LHCN-M2 (cell line): ENCODE measurements around the gene SDK1. TPM values are rescaled to one million over a fixed set of nuclear protein-coding genes. Genes with fewer than 3 reads are reported as not detected.

Experiments
- DNase-seq: peaks from one replicate; pipeline ENCODE4 v3.0.0-alpha.2; 2012; ENCODE audit warnings: low read depth
- total RNA-seq: library from RNA; depleted of rRNA; stranded (reverse); fragments of >200 nt; gene quantifications from 2 replicates; pipeline ENCODE4 v1.2.3, GENCODE V29; 2014

Gene SDK1
- total RNA-seq, 1 experiment from 2014 or later: 8.3 TPM

DNA sequence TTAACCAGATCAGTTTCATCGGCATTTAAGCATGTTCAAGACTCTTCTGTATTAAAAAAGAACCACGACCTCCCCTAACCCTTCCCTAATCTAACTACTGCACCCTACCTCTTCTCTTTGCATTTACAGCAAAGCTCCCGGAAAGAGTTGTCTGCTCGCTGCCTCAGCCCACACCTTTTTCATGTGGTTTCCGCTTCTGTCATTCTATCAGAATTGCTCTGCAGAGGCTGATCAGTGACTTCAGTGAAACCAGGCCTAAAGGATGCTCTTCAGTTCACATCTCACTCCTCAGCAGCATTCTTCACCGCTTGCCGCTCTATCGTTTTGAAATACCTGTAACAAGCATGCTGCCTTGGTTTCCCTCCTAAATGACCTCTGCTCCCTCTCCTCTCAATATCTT is 160.9 kb downstream of the SDK1 start:
- DNase-seq: no peak

DNA sequence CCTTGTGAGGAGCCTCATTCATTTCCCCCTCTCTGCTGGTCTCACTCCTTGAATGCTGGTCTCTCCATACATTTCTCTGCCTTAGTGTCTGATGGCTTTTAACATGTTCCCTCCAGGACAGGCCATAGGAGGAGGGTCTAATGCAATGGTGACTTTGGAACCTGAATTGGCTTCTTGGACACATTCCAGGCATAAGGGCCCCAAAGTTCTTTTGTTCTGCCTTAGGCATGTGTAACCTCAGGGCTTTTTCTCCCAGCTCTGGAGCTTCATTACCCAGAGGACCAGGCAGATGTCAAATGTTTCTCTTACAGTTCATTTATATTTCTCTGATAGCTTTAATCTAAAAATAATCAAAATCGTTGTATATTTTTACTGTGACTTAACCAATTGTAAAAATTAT is 162.6 kb downstream of the SDK1 start:
- no peak for DNase-seq

DNA sequence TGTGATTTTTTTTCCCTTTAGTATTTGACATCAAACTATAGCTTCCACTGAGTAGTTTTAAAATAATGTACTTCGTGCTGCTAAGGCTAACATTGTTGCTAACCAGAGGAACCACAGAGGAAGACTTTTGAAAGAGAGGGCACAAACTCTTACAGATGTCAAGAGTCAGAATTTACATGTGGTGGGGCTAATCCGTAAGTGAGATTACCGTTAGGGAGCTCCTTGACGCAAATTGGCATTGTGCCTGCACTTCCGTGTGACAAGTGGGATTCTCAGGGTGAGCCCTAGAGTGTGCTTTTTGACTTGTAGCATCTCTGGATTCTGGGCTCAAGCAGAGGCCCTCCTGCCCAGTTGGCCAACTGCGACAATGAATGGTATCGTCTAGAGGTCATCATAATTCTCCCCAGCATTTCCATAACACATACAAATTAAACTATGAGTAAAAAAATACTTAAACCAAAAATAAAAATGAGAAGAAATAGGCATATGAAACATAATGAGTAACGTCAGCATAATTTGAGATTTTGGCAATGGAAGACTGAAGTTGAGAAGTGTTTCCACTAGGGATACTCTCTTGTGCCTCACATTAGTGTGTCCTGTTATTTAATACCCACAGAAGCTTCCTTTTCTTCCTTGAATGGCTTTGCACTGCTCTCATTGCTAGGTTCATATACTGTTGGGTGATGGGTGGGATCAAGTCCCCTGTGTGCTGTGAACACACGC is 164.0 kb downstream of the SDK1 start:
- no peak for DNase-seq

DNA sequence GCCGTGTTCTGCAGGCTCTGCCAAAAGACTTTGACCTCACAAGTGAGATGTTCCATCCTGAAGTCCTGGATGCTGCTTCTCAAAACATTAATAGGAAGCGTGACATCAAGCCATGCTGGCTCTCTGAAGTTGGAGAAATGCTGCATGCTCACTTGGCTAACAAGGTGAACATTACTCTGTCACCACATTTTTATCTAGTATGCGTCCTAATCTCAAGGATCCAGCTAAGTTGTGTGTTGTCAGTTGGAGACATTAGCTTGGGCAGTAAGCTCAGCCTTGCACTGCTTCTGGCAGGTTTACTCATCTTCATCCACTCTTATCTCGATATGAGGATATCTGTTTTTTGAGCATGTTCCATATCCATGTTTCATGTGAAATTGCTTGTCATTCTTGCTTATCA is 165.2 kb downstream of the SDK1 start:
- DNase-seq: no peak

DNA sequence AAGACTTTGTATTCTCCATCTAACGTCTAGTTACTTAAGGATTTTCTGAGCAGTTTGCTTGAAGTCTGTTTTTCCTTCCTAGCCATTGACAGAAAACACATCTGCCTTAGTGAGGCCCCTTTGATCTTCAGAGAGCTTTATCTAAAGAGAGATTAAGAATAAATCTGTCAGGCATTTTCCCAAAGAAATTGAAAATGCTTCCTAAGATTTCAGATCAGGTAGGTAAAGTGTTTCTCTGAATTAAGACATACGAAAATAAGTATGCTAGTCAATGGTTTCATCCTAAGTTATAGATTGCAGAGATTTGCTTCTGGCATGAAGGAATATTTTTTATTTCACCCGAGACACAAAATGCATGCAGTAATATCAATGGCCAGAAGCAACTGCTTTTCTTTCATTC is 168.6 kb downstream of the SDK1 start:
- DNase-seq: no peak

DNA sequence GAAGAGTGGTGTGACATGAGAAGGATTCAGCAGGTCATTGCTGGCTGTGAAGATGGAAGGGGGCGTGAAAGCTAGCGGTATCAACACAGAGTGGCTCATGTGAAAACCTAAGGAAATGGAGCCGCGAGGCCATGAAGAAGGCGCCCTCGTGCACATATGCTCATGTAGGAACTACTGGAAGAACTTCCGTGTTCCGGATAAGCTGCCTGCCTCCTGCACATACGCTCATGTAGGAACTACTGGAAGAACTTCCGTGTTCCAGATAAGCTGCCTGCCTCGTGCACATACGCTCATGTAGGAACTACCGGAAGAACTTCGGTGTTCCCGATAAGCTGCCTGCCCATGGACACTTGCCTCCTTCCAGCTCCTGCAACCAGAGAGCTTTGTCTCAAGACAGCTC is 179.1 kb downstream of the SDK1 start:
- no peak for DNase-seq

DNA sequence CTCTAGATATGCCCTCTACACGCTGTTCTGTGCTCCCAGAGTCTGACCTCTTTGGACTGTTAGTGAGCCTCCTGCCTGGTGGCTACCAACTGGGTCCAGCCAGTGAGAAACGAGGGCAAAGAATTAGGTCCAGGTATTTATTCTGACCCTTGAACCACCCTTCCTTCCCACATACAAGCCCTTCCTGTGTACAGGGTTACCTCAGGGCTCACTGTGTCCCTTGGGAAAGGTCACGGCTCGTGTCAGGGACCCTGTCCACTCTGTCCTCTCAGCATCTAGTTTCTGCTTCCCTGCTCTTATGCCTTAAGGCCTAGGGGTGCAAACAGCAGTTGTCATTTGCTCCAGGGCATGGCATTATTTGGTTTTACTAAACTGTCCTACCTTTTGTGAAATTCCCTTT is 180.4 kb downstream of the SDK1 start:
- DNase-seq: no peak

DNA sequence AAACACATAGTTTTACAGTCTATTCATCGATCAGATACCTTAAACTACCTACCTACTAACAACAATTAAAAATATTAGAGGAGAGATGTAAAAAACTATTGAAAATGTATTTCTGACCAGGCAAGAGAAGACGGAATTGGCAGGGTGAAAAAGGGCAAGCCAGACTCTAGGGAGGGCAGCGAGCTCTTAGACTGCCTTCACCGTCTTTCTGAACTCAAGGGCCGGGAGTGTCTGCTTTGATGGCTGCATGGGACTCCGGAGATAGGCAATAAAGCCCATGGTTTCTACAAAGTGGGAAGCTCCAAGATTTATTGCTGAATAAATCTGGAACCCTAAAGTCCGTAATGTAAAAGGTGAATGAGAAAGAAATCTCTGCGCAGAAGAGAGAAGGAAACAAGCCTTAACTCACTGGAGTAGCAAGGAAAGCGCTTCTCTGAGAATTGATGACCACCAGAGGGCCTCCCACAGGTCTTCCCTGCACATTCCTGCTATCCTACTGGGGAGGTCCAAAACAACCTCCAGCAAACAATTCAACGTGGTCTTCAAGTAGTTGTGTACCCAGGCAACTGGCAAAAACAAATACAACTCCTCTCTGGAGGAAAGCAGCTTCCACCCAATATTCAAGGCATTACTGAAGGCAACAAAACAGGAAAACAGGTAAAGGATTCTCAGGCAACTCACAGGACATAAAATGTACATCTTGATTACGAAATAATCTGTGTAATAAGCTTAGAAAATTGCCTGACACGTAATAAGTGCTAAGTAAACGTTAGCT is 181.3 kb downstream of the SDK1 start:
- peak; percentile 72 for DNase-seq

DNA sequence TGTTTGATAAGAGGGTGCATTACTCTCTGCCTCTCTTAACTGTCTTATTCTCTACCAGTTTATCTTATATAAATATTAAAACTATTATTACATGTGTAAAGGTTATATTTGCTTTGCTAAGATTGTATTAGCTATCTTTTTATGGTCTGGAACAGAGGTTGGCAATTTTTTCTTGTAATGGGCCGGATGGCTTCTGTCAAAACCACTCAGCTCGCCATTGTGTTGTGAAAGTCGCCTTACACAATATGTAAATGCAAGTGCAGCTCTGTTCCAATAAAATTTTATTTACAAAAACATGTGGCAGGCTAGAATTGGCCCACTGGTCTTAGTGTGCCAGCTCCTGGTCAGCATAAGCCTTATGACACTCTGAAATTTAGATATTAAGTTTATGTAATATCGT is 185.8 kb downstream of the SDK1 start:
- DNase-seq: no peak

DNA sequence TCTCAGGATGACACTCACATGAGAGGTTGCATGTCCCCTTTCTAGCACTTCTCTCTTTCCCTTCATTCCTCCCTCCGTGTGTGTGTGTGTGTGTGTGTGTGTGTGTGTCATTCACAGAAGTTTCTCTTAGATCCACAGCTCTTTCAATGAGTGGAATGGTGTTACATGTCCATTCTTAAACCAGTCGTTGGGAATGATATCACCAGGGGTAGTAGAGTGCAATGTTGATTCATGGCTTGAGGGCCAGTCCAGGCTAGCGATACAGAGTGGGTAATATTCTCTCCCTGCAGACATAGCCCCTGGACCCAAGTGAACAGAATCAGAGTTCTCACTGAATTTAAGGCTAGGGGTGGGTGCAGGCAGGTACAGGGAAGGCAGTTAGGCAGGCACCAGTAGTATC is 187.8 kb downstream of the SDK1 start:
- DNase-seq: peak; percentile 8

DNA sequence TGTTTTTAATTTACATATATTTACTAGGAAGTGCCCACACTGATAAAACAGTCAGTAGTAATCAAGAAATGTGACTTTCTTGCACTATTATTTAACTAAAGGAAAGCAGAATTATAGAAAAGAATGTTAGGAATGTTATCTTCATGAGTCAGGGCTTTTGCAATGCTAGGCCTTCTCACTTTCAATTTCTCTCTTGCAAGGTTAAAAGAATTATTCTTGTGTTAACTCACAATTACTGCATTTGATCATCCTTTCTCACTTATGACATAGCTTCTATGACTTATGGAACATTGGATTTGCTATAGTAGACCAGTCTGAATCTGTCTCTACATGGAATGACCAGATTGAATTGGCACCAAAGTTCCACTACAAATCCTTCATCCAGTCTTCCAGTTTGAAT is 192.4 kb downstream of the SDK1 start:
- DNase-seq: peak; percentile 73

DNA sequence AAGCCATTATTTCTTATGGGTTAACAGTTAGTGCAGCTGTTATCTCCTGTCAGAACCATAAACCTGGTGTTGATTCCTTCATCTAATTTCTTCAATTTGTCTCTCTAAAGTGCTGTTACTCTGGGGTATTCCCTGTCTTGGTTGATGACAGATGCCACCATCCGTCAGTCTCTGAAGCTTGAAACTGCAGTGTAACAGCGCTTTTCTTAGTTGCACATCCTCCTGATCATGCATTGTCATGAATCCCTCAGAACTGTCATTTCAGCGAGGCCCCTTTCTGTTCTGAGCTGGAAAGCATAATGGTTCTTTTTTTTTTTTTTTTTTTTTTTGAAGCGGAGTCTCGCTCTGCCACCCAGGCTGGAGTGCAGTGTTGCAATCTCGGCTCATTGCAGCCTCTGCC is 193.9 kb downstream of the SDK1 start:
- DNase-seq: peak; percentile 67

DNA sequence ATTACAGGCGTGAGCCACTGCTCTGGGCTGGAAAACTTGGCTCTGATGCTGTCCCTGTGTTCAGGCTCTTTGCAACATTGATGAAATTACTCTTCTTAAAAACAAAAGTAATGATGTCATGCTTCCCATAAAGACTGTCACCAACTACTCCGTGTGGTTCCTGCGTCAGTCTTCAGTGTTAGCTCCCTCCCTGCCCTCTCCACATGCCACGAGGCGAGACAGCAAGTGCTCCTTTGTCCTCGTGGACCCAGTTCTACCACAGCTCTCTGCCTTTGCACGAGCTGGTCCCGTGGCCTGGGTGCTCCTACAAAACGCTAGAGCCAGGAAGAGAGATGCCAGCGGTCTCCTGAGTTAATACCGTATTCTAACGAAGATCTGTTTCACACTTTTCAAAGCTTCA is 194.5 kb downstream of the SDK1 start:
- DNase-seq: no peak

DNA sequence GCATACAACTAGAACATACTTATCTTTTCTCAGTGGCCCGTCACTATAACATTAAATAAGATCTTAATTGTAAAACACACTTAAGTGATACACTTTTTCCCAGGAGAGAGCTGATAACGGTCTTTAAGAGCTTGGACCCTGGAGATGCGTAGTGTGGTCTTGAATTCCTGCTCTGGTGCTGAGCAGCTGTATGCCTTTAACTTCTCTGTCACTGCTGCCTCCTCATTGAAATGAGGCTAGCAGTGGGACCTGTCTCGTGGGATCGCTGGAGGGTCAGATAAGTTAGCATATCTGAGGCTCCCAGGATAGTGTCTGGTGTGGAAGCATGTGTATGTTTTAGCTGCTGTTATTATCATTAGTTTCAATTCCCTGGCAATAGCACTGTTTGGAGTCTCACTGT is 194.9 kb downstream of the SDK1 start:
- DNase-seq: no peak

DNA sequence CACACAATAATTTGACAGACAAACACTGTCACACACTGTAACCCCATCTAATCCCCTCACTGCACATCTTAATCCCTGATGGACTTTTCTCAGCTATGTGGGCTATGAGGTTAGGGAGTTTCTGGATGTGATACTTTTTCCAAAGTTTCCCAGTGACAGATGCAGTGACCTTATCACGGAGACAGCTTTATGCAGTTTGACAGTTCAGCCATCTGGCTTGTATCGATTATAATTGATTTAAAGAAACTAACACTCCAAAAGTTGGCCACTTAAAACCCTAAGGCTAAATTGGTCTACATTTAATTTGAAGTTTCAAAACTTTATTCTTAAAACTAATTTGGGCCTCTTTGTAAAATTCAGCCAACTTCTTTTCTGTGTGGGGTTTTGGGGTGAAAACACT is 196.7 kb downstream of the SDK1 start:
- DNase-seq: no peak

DNA sequence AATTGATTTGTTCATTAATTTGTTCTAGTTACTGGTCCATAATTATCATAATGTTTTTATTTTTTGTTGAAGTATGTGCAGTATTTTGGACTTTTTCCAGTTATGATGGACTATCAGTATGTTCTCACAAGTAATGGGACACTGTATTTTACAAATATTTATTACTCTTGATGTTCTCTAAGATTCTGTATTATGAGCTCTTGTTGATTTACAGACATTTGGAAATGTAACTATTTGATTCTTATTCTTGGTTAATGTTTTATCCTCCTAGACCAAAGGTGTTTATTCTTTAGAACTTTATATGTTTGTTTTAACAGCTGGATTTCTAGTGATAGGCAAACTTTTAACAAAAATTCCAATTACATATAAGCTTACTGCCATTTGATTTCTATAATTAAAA is 200.6 kb downstream of the SDK1 start:
- DNase-seq: no peak

DNA sequence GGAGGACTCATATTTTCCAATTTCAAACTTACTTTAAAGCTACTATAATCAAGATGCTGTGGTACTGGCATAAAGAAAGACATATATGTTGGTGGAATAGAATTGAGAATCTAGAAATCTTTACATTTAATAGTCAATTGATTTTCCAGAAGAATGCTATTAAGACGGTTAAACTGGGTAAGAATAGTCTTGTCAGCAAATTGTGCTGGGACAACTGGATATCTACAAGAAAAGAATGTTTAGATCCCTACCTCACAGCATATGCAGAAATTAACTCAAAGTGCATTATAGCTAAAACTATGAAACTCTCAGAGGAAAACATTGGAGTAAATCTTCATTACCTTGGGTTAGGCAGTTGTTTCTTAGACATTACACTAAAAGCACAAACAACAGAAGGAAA is 203.3 kb downstream of the SDK1 start:
- DNase-seq: no peak

DNA sequence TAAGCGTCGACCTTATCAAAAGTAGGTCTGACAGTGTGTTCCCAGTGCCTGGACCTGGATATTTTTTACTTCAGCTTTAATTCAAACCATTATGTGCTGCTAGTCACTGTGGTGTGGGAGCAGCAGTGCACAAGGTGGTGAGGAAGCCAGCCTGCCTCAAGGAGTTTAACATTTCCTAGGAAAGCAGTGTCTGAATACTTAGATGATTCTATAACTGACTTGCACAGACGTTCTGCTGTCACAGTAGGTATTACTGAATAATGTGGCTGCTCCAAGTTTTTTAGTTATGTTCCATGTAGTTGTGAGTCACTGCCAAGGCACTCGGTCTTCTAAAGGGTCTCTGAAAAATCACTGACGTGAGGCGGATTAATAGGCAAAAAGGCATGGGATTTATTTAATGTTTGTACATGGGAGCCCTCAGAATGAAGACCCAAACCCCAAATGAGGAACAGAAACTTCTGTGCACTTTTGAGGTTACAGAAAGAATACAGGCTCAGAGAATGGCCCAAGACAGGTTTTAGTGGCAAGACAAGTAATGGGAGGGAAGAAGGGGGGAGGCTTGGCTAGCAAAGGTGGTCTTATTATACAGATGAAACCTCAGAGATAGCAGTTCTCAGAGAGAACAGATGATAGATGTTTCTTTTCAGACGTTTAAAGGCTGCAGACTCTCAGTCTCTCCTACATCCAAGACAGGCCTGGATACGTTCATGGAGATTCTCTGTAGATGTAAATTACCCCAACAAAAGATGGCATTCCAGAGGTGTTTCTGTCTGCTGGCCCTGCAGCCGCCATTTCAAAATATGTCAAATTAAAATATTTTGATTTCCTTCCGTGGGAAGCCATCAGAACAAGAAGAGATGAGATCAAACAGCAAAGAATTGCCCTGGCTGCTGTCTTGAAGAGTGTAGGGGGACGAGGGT is 209.3 kb downstream of the SDK1 start:
- DNase-seq: peak; percentile 20

DNA sequence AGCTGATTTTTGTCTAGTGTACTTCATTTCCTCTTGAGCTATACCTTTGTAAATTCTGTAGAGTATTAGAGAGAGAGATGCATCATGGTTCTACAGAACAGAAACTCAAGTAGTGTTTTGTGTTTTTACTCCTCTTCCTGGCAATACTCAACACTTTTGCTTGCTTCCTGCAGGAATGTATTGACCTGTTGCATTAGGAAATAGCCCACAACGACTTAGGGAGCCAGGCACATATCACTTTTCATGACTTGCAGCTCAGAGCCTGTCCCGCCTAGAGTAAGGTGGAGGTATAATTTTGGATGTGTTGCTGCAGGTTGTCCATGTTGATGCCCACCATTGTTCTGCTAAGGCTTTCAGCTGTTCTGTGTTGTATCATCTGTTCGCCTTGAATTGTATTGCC is 216.3 kb downstream of the SDK1 start:
- no peak for DNase-seq

DNA sequence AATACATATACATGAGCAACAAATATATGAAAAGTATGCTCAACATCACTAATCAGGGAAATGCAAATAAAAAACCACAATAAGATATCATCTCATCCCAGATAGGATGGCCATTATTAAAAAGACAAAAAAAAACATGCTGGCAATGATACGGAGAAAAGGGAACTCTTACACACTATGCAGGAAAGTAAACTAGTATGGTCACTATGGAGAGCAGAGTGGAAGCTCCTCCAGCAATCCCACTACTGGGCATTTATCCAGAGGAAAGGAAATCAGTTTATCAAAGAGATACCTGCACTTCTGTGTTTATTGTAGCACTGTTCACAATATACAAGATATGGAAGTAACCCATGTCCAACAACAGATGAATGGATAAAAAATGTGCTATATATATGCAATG is 217.5 kb downstream of the SDK1 start:
- DNase-seq: no peak

DNA sequence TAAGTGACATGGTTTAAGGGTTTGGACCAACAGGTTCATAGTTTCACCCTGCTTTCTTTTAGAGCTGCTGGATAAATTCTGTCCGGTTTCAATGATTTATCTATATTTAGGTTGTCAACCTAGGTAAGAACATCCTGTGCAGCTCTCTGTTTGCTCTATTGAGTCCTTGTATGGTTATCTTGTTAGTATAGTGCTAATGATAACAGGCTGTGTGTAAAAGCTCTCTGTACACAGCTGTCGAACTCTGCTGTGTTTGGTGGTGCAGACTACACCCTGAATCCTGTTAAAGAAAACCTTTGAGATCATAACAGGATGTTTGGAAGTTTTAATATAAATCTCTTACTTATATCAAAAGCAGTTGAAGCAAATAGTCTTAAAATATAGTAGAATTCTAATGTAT is 219.2 kb downstream of the SDK1 start:
- DNase-seq: no peak

DNA sequence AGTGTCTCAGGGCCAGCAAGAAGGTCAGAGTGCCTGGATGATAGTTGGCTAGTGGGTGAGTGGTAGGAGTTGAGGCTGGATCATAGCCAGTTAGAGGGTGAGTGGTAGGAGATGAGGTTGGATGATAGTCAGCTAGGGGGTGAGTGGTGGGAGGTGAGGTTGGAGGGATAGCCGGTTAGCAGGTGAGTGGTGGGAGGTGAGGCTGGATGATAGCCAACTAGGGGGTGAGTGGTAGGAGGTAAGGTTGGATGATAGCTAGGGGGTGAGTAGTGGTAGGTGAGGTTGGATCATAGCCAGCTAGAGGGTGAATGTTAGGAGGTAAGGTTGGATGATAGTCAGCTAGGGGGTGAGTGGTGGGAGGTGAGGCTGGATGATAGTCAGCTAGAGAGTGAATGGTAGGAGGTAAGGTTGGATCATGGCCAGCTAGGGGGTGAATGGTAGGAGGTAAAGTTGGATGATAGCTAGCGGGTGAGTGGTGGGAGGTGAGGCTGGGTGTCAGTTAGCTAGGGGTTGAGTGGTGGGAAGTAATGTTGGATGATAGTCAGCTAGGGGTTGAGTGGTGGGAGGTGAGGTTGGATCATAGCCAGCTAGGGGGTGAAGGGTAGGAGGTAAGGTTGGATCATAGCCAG is 226.6 kb downstream of the SDK1 start:
- DNase-seq: no peak
